Psoas muscle (tissue), 8 donors: Measurements from ENCODE around the gene MED29. TPM values are rescaled to one million over a fixed set of nuclear protein-coding genes. Genes with fewer than 3 reads are reported as not detected.

Source experiments
- ATAC-seq, 4 donors: fragments of 200-7000 bp; cut with Tn5 transposase; one replicate each; pipeline ENCODE4 v1.9.1; 2020; ENCODE audit warnings: moderate library complexity in 3 of 4, mild to moderate bottlenecking in 2 of 4
- DNase-seq, 2 donors: peaks; one replicate each; pipeline ENCODE4 v3.0.0-alpha.2; 2020
- H3K27ac ChIP-seq: fragments of 200-600 bp; one replicate; pipeline ENCODE4 v1.8.0; 2022
- H3K27me3 ChIP-seq, 3 donors: fragments of 200-600 bp in 1 of 3; one replicate each; pipeline versions ENCODE4 v1.6.1 to v1.8.0; 2013 to 2022; ENCODE audit warnings: low read length in 2 of 3, mild to moderate bottlenecking in 2 of 3, moderate library complexity in 1 of 3; ENCODE audit not compliant: insufficient read depth in 3 of 3
- H3K36me3 ChIP-seq, 2 donors: fragments of 200-600 bp in 1 of 2; one replicate each; pipeline versions ENCODE4 v1.6.1 to v1.8.0; 2013 to 2022; ENCODE audit warnings: low read depth in 1 of 2, mild to moderate bottlenecking in 1 of 2, moderate library complexity in 1 of 2; ENCODE audit not compliant: insufficient read depth in 1 of 2
- H3K4me1 ChIP-seq: fragments of 200-600 bp; one replicate; pipeline ENCODE4 v1.8.0; 2022
- H3K4me3 ChIP-seq: fragments of 200-600 bp; one replicate; pipeline ENCODE4 v1.8.0; 2022; ENCODE audit warnings: mild to moderate bottlenecking
- H3K9me3 ChIP-seq: fragments of 200-600 bp; one replicate; pipeline ENCODE4 v1.8.0; 2022
- WGBS, 3 donors: extraction: QIAGEN DNeasy Blood & Tissue Kit; methylation state at CpG; one replicate each; pipeline versions ENCODE4 v1.1.6 to v1.1.7; 2013; 5-methylcytosine and 5-hydroxymethylcytosine counted together
- intact Hi-C, 2 donors: fragments of 100-400 bp; cut with DNase I; formaldehyde crosslinking; loops; one replicate each; pipeline versions ENCODE4 v1.11.0 to v1.14.2; 2022
- polyA plus RNA-seq, 3 donors: library from polyadenylated mRNA; stranded (reverse); fragments of 200-250 nt; gene quantifications; one replicate each; pipeline ENCODE4 v1.2.3, GENCODE V29; 2013
- total RNA-seq, 4 donors: library from RNA; stranded (reverse); fragmentation: NEBNext Ultra II Directional in 2 of 4; extraction: Animal tissue kit (Norgen Biotek cat#: 25700) in 2 of 4; gene quantifications; one replicate each; pipeline versions ENCODE4 v1.2.1 to v1.2.4, GENCODE V29; 2021 to 2023
- TF ChIP-seq, protein P1 (sequence below): fragments of 200-600 bp; IDR thresholded peaks from one replicate; pipeline ENCODE4 v1.8.0; 2022; ENCODE audit warnings: antibody characterized with exemption
- donor health status: healthy with polysubstance abuse.
- donor health status: DM: no; HTN: no; CAD: no; lungs with moderate emphysema.
- donor health status: Bipolar disorder and iron deficiency.
- donor health status: healthy.
- donor health status: DM: yes; HTN: yes; CAD: no.
- donor health status: DM: no; HTN: no; CAD: no.
- donor health status: DM: no; HTN: no; CAD: no.
- donor health status: DM: yes; HTN: yes; CAD: no.

Gene MED29
- total and polyA plus RNA-seq, 7 donors, result 25.0 to 51.7 (median 29.8) TPM

DNA sequence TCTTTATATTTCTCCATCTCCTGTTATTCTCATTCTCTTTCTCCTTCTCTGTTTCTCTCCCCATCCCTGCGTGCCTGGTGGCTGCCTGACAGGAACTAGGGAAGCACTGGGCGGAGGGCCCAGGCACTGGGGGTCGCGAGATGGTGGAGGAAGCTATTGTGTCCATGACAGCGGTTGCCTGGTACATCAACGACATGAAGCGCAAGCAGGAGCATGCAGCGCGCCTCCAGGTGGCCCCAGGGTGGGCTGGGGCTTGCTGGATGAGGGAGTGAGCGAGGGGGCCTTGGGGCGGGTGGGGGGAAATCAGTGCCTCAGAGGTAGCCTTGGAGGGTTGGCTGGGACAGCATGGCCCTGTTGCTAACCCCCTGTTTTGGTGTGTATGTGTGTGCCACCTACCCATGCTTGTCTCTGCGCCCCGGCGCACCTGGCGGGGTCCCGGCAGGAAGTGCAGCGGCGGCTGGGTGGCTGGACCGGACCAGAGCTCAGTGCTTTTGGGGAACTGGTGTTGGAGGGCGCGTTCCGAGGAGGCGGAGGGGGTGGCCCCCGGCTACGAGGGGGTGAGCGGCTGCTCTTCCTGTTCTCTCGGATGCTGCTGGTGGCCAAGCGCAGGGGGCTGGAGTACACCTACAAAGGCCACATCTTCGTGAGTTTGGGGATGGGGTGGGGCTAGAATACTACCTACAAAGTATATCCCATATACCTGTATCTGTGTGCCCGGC is 26.4 kb downstream of the MED29 start:
- TF ChIP-seq, protein P1, sequence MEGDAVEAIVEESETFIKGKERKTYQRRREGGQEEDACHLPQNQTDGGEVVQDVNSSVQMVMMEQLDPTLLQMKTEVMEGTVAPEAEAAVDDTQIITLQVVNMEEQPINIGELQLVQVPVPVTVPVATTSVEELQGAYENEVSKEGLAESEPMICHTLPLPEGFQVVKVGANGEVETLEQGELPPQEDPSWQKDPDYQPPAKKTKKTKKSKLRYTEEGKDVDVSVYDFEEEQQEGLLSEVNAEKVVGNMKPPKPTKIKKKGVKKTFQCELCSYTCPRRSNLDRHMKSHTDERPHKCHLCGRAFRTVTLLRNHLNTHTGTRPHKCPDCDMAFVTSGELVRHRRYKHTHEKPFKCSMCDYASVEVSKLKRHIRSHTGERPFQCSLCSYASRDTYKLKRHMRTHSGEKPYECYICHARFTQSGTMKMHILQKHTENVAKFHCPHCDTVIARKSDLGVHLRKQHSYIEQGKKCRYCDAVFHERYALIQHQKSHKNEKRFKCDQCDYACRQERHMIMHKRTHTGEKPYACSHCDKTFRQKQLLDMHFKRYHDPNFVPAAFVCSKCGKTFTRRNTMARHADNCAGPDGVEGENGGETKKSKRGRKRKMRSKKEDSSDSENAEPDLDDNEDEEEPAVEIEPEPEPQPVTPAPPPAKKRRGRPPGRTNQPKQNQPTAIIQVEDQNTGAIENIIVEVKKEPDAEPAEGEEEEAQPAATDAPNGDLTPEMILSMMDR, result no peak
- Histone ChIP-seq H3K36me3 (peaks cover 0 to 20% of the 10 kb centered on the region in 2 donors), H3K4me1 (no peaks in the 10 kb centered on the region), H3K9me3 (no peaks in the 10 kb centered on the region), H3K27ac (no peak overlapping the region), H3K27me3 (no peaks in the 10 kb centered on the region), H3K4me3 (no peak overlapping the region)
- ATAC-seq (no peak), DNase-seq (no peak)
- 90 to 94% (median 91%) methylated on average over 30 of the region's 30 CpGs for WGBS, 3 donors
- intact Hi-C loops, result loop anchor here (5.0 to 10.0 kb wide), 2 partner anchors 35 to 293 kb away; partner anchors contain the start of gene PAK4 (in 1 of the 2)

DNA sequence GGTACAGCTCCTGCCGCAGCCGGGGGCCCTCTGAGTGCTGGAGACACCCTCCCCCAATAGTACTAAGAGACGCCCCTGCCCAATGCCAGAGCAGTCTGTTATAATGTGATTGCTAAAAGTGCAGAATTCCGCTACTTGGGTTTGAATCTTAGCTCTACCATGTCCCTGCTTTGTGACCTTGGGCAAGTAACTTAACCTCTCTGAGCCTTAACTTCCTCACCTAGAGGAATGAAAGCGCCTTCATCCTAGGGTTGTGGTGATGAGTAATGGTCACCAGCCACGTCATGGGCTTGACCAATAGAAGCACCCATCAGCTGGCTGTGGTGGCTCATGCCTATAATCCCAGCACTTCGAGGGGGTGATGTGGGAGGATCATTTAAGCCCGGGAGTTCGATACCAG is 27.8 kb downstream of the MED29 start:
- Histone ChIP-seq H3K4me3 (no peak overlapping the region), H3K36me3 (peaks cover 0 to 20% of the 10 kb centered on the region in 2 donors), H3K9me3 (no peaks in the 10 kb centered on the region), H3K27ac (no peak overlapping the region), H3K27me3 (no peaks in the 10 kb centered on the region), H3K4me1 (no peaks in the 10 kb centered on the region)
- no peak for ATAC-seq
- DNase-seq, result no peak
- TF ChIP-seq, protein P1, result no peak
- intact Hi-C loops, result loop anchor here (5.0 to 10.0 kb wide), 2 partner anchors 37 to 294 kb away; partner anchors contain the start of gene PAK4 (in 1 of the 2)
- WGBS, 3 donors, result 76 to 90% (median 90%) methylated on average over 9 of the region's 9 CpGs

DNA sequence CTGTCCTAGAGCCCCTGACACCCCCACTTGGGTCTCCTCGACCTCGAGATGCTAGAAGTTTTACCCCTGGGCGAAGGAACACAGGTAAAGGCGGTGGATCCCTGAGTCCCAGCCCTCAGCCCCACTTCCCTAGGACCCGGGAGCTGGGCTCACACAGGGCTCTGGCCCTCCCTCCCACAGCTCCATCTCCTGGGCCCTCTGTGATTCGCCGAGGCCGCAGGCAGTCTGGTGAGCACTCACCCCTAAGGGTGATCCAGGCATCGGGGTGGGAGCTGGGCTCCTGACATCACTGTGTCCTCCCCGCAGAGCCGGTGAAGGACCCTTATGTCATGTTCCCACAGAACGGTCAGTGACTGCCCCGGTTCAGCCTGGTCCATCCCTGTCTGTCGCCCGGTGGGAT is 29.6 kb downstream of the MED29 start:
- no peak for DNase-seq
- H3K9me3 ChIP-seq, result no peaks in the 10 kb centered on the region
- H3K27me3 ChIP-seq, result no peaks in the 10 kb centered on the region
- H3K4me3 ChIP-seq, result no peak overlapping the region
- no peak for ATAC-seq
- H3K36me3 ChIP-seq, result peaks cover 0 to 20% of the 10 kb centered on the region in 2 donors
- TF ChIP-seq, protein P1, result no peak
- WGBS, 3 donors, result 88 to 90% (median 90%) methylated on average over 15 of the region's 15 CpGs
- intact Hi-C loops, result no loop called here
- H3K4me1 ChIP-seq, result no peaks in the 10 kb centered on the region
- H3K27ac ChIP-seq, result no peak overlapping the region

DNA sequence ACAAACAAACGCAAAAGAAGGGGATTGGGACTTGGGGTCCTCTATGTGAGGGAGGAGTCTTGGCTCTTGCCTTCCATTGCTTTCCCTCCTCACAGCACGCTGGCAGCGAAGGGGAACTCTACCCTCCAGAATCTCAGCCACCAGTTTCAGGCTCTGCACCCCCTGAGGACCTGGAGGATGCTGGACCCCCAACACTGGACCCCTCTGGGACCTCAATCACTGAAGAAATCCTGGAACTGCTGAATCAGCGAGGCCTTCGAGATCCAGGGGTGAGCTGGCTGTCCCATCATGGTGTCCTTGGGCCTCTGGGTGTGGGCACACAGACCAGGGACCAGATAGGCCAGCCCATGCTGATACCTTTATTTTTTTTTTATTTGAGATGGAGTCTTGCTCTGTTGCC is 30.8 kb downstream of the MED29 start:
- Histone ChIP-seq H3K27ac (no peak overlapping the region), H3K4me1 (no peaks in the 10 kb centered on the region), H3K4me3 (no peak overlapping the region), H3K9me3 (no peaks in the 10 kb centered on the region), H3K36me3 (peaks cover 0 to 20% of the 10 kb centered on the region in 2 donors), H3K27me3 (no peaks in the 10 kb centered on the region)
- DNase-seq (no peak), ATAC-seq (no peak)
- intact Hi-C loops, result no loop called here
- 91 to 93% (median 92%) methylated on average over 5 of the region's 5 CpGs for WGBS, 3 donors
- TF ChIP-seq, protein P1, result no peak
